Activated T-helper 1 cell treated with Interleukin-2 at 50 U/mL for 16 hours (primary cell): ENCODE measurements around the gene ZNF584.
"Not testable (repeated sequence)": the region's sequence is repeated elsewhere in the genome, so short reads cannot be mapped to it uniquely, and the experiment has no call there.

Source experiments
- DNase-seq: peaks from one replicate; pipeline ENCODE4 v3.0.0-alpha.2; 2020; ENCODE audit warnings: low read depth

ZNF584 gene

DNA sequence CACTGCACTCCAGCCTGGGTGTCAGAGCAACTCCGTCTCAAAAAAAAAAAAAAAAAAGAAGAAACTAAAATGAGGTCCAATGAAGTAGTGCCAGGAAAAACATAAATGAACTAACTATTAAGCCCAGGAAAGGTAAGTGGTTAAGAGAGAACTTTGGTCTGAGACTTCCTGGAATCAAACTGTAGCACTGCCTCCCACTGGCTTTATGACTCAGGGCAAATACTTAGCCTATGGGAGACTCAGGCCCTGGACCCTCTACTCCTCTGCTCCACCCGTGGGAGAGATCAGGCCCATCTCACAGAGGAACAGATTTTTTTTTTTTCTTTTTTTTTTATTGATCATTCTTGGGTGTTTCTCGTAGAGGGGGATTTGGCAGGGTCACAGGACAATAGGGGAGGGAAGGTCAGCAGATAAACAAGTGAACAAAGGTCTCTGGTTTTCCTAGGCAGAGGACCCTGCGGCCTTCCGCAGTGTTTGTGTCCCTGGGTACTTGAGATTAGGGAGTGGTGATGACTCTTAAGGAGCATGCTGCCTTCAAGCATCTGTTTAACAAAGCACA is 4.5 kb upstream of the ZNF584 start:
- not testable (repeated sequence) for DNase-seq

DNA sequence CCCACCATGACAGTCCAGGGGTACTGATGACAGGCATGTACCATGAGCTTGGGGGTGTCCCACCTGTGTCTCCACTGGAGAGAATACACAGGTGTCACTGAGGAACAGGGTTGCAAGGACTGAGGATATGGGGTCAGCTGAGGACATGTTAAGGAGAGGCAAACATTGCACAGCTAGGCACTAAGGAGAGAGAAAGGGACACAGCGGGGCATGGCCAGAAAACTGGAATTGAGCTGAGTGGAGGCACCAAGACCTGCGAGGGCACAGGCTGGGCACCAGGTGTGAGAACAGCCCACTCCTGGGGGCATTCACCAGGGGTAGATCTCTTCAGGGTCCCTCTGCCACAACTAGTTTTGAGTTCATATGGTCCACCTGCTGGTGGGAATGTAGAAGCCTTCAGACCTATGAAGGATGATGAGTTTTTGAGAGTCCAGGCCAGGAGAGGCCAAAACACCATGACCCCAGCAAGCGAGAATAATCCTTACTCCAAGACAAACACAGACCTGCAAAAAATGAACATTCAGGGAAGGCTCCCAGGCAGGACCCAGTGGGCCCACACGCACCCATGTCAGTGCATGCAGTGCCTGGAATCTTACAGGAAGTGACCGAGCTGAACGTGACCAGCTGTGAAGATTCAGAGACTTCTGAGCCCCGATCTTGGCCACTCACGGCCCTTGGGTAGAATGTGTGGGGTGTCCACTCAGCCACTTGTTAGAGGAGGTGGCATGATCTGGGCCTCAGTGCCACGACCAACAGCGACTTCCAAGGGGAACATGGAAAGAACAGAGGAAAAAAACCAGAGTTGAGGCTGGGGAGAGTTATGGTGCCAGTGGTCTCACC is 1.4 kb upstream of the ZNF584 start:
- DNase-seq: no peak

DNA sequence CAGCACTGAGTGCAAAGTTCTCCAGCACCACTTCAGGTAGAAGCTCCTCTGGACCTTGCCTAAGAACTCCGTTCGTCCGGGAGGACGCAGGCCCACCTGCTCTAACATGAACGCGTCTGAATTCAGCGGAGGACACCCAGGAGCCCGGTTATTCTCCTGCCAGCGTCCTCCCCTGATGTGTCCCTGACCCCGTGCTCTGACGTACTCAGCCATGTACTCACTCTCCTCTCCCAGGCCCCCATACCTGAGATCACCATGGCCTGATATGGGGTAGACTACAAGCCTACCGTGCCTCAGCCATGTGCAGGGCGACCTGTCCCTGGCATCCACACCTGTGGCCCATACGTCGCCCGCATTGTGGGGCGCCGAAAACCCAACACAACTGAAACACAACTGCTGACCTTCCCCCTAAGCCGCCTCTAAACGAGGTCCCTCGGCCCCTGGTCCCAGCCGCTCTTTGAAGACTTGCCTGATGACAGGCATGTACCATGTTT is 744 bp upstream of the ZNF584 start:
- DNase-seq: no peak

DNA sequence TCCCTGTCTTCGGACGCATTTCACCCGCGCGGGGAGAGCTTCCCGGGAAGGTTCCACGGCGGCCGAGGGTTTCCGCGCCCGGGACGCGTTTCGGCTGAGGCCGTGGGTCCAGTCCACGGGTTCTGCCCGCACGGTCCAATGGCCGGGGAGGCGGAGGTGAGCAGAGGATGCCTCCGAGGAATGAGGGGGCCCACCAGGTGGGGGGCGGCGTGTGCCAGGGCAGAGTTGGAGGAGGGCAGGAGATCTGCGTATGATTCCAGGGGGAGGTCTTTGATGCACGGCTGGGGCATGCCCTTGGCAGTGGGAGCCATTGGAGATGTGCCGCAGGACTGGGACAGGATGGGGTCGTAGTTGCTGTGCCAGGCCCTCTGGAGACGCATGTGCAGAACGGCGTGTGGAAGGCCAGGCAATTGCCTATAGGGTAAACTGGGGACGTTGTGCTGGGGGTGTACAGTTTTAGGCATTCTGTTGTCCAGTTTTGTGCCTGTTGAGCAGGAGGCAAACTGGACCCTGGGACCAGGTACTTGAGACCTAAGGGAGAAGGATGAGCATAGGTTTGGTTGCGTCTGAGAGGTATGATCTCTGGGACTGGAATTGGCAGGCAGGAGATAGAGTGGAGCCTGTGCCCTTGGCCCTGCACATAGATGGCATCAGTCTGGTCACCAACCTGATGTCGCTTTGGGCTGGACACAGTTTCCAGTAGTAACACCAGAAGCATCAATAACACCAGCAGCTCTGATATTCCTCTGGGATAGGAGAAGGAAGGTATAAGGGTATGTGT is 751 bp downstream of the ZNF584 start:
- DNase-seq: no peak

DNA sequence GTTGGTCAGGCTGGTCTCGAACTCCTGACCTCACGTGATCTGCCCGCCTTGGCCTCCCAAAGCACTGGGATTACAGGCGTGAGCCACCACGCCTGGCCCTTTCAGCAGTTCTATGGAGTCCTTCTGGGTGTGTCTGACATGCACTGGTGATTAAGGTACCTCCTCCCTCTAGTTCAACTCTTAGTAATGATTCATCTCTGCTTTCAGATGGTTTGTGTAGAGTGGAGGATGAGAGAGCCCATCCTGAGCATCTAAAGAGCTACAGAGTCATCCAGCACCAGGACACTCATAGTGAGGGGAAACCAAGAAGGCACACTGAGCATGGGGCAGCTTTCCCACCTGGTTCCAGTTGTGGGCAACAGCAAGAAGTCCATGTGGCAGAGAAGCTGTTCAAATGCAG is 8.2 kb downstream of the ZNF584 start:
- DNase-seq: no peak

DNA sequence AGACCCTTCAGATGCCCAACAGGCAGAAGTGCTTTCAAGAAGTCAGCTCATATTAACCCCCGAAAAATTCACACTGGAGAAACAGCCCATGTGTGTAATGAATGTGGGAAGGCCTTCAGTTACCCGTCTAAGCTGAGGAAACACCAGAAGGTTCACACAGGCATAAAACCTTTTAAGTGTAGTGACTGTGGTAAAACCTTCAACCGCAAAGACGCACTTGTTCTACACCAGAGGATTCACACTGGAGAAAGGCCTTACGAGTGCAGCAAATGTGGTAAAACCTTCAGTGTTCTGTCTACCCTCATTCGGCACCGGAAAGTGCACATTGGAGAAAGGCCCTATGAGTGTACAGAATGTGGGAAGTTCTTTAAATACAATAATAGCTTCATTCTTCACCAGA is 8.6 kb downstream of the ZNF584 start:
- DNase-seq: no peak

DNA sequence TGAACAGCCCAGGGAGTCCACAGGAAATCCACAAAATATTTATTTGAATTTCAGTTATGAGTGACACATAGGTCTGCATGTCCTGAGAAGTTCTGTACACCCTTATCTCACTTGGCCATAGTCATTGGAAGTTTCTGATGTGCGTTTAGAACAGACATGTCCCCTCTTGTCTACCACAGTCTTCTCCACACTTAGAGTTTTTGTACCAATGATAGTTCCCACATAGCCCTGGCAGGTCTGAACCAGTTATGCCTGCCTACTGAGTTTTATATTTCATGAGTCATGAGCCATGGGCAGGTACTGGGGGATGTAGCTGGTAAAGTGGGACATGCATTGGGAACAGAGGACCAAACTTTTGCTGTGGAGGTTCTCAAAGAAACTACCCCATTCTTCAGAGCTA is 20.2 kb downstream of the ZNF584 start:
- no peak for DNase-seq

DNA sequence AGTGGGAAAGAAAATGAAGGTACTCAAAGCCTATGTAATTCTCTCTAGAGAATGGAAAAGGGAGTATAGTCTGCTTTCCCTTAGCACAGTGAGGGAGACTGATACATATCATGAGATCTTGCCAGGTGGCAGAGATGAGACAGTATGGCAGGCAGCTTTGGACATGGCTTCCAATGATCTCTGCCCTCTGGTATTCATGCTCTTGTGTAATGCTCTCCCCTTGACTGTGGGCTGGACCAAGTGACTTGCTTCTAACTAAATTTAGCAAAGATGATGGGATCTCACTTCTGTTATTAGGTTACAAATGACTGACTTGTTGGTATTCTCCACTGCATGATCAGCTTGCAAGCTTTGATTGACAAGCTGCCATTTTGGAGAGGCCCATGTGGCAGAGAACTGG is 21.3 kb downstream of the ZNF584 start:
- DNase-seq: no peak

DNA sequence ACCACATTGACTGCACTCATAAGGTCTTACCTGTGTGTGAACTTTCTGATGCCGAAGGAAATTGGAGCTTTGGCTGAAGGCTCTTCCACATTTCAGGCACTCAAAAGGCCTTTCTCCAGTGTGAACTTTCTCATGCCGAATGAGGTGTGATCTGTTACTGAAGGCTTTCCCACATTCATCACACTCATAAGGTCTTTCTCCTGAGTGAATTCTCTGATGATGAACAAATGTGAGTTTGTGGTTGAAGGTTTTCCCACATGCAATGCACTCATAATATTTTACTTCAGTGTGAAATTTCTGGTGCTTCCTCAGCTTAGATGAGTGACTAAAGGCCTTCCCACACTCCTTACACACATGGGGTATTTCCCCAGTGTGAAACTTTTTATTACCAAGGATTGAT is 25.8 kb downstream of the ZNF584 start:
- DNase-seq: no peak

DNA sequence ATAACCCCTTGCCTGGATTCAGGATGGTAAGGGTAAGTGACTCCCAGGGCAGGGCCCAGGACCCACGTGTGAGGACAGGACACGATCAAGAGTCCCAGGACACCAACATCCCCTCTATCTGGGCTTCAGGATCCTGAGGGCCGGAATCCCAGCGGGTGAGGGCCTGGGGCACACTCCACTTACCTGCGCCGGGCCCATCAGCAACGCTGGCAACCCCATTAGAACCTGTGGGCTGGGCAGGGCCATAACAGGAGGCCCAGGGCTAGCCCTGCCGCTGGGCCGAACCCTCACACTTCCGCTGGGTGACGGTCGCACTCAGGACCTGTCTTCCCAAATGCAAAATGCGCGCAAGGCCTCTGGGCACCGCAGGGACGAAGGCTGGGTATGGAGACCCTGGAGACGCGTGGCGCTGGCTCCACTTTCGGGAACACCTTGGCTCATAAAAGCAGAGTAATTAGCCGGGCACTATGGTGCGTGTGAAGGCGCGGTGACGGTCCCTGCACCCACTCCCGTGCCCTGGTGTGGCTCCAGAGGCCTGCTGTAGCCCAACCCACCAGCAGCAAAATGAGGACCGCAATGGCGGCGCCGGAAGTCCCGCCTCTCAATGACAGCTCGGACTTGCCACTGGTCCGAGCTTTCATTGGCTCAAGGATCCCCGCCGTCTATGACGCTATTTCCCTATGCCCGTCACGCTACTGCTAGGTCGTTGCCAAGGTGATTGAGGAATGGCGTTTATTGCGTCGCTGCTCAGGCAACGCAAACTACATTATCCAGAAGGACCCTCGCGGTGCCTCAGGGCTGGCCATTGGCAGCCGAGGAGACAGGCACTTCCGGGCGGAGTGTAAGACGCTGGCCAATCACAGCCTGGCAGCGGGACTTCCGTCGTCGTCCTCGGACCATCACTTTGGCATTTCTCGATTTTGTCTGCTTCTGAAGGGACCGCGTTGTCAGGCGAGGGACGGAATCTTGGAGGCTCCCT is 31.4 kb downstream of the ZNF584 start, which contains the start of gene ZNF132:
Gene ZNF132 (minus strand): TSS at position 578 of the 979 bp plus-strand sequence. CDS start 332 bp downstream, at position 246.
- peak; percentile 88 for DNase-seq

DNA sequence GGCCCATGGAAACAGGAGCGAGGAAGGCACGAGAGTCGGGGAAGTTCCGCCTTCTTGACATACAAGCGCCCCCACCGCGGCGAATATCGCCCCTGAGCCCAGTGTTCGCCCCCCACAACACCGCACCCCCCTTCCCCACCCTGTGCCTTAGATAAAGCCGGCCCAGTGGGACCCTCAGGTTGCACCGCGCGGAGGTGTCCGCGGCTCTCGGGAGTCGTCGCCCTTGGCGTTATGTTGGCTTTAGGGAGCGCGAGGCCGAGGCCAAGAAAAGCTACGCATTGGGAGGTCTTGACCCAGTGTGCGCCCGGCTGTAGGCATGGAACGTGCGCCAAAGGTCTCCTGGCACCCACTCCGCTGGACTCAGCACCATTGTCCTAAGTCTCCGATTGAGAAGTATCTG is 32.1 kb downstream of the ZNF584 start:
- DNase-seq: no peak

DNA sequence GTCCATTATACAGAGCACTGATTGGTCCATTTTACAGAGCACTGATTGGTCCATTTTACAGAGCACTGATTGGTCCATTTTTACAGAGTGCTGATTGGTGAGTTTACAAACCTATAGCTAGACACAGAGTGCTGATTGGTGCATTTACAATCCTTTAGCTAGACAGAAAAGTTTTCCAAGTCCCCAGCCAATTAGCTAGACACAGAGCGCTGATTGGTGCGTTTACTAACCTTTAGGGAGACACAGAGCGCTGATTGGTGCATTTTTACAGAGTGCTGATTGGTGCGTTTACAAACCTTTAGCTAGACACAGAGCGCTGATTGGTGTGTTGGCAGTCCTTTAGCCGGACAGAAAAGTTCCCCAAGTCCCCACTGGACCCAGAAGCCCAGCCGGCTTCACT is 34.5 kb downstream of the ZNF584 start:
- not testable (repeated sequence) for DNase-seq

DNA sequence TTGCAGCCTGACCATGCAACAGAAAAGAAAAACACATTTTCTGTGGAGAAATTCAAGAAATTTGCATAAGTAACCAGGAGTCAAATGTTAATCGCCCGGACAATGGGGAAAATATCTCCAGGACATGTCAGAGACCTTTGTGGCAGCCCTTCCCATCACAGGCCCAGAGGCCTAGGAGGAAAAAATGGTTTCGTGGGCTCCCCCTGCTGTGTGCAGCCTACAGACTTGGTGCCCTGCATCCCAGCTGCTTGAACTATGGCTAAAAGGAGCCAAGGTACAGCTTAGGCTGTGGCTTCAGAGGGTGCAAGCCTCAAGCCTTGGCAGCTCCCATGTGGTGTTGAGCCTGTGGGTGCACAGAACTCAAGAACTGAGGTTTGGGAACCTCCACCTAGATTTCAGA is 40.4 kb downstream of the ZNF584 start:
- not testable (repeated sequence) for DNase-seq

DNA sequence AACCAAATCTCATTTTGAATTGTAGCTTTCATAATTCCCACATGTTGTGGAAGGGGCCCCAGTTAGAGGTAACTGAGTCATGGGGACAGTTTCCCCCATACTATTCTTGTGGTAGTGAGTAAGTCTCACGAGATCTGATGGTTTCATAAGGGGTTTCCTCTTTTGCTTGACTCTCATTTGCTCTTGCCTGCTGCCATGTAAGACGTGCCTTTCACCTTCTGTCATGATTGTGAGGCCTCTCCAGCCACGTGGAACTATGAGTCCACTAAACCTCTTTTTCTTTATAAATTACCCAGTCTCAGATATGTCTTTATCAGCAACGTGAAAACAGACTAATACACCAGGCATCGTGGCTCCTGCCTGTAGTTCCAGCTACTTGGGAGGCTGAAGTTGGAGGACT is 41.5 kb downstream of the ZNF584 start:
- not testable (repeated sequence) for DNase-seq

DNA sequence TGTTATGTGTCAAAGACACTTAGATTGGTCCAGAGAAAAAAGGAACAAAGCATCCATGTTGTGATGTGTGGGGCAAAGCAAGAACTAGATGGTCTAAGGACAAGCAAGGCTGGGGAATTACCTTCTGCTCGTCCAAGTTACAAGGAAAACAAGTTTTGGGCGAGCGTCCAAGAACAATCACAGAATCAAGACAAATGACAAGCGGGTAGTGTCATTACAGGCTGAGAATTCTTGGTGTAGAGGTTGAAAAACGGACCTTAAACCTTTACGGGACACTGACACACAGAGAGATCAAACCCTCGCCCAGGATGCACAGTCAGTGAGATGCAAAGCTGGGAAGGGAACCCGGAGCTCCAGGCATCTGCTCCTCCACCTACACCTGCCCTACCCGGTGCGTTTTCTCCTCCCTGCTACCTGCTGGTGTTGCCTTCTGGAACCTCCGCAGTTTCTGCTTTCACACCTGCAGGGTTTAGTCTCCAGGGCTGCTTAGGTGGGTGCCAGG is 42.5 kb downstream of the ZNF584 start:
- no peak for DNase-seq

DNA sequence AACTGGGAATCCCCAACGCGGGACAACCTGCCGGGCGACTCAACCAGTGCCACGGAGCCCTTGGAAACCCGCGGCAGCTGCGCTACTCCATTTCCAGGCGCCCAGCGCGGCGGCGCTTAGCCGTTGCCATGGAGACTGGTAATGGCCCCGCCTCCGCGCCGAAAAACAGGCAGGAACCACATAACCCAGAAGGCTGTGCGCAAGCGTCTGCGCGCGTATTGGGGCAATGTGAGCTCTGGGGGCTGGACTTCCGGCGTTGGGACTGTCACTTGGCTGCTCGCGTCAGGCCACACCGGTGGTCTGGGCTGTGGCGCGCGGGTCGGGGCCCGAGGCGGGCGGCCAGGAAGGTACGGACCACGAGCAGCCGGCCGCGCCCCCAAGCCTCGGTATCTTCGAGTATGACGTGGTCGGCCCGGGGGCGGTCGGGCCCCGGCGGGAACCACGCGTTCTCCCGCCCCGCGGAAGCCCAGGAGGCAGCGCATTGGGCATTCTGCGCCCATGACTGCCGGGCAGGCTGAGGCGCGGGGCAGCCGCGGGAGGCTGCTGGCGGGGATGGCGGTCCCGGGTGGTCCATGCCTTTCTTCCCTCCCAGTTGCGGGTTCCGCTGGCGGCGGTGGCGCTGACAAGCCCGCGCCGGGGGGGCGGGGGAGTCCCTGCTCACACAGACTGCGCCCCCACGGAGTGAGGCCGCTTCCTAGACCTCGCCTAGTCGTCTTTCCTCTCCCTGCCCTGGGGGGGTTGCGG is 43.1 kb downstream of the ZNF584 start, which contains the start of gene ZNF324B:
Gene ZNF324B (plus strand): TSS at position 265 of the 744 bp plus-strand sequence. CDS start 2,080 bp downstream, outside the sequence.
- peak; percentile 94 for DNase-seq

DNA sequence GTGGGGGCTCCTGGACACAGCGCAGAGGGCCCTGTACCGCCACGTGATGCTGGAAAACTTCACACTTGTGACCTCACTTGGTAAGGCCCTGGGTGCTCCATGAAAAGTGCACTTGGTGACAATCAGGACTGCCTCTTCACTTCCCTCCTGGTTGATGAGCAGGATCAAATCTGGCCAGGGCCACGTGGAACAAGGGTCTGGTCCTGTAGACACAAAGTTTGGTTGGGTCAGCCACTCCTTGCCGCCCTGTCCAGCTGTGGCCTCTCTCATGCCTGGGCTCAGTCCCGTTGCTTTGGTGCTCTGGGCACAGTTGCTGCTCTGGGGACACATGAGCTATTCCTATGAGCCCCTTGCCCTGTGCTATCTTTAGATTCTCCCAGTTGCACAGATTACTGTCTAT is 45.3 kb downstream of the ZNF584 start:
- no peak for DNase-seq

DNA sequence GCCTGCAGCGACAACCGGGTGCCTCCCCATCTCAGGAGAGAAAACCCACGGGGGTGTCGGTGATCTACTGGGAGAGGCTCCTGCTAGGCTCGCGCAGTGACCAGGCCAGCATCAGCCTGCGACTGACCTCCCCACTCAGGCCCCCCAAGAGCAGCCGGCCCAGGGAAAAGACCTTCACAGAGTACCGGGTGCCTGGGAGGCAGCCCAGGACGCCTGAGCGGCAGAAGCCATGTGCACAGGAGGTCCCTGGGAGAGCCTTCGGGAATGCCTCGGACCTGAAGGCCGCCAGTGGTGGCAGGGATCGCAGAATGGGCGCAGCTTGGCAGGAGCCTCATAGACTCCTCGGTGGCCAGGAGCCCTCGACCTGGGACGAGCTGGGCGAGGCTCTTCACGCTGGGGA is 46.9 kb downstream of the ZNF584 start:
- DNase-seq: no peak

DNA sequence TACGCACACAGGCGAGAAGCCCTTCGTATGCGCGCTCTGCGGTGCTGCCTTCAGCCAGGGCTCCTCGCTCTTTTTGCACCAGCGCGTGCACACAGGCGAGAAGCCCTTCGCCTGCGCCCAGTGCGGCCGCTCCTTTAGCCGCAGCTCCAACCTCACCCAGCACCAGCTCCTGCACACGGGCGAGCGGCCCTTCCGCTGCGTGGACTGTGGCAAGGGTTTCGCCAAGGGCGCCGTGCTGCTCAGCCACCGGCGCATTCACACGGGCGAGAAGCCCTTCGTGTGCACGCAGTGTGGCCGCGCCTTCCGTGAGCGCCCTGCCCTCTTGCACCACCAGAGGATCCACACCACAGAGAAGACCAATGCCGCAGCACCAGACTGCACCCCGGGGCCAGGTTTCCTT is 47.7 kb downstream of the ZNF584 start:
- DNase-seq: no peak

DNA sequence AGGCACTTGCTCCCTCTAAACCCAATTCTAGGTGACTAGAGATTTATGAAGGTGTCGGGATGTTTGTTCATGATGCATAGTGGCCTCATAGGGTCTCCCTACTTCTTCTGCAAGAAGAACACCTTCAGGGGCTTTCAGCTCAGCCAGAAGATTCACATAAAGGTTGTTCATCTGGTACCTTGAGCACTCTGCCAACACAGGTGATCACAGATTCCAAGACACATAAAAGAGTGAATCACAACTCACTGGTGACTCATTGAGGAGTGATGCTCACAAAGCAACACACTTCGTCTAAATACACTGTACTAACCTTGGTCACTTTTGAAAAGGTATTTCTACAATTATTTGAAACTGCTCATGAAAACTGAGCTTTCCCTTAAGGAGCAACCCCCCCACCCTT is 51.6 kb downstream of the ZNF584 start:
- DNase-seq: no peak
